Measurements from ENCODE around the gene ISM1.

ISM1 gene

GRCh38 chr20:13283869-13284829, 63.1 kb downstream of the ISM1 start:
- DNase-seq (ENCODE audit: low read depth in 3 of 3), result no peak

GRCh38 chr20:13284830-13285229, 63.8 kb downstream of the ISM1 start:
- DNase-seq (ENCODE audit: low read depth in 3 of 3), result no peak

- DNase-seq (ENCODE audit: low read depth in 3 of 3), result no peak
These were observed 64.3 kb downstream of the ISM1 start for GRCh38 chr20:13285408-13285807.

- DNase-seq (ENCODE audit: low read depth in 3 of 3), result no peak
These were observed 65.0 kb downstream of the ISM1 start for GRCh38 chr20:13286052-13286451.

GRCh38 chr20:13286607-13287006, 65.5 kb downstream of the ISM1 start:
- no peak for DNase-seq (ENCODE audit: low read depth in 3 of 3)

GRCh38 chr20:13288357-13288756, 67.3 kb downstream of the ISM1 start:
- no peak for DNase-seq (ENCODE audit: low read depth in 3 of 3)

- DNase-seq (ENCODE audit: low read depth in 3 of 3), result no peak
These were observed 68.0 kb downstream of the ISM1 start for GRCh38 chr20:13289031-13289430.

GRCh38 chr20:13290724-13291123, 69.7 kb downstream of the ISM1 start:
- no peak for DNase-seq (ENCODE audit: low read depth in 3 of 3)

GRCh38 chr20:13291157-13291556, 70.1 kb downstream of the ISM1 start:
- DNase-seq (ENCODE audit: low read depth in 3 of 3), result no peak

GRCh38 chr20:13292201-13292885, 71.3 kb downstream of the ISM1 start:
- no peak for DNase-seq (ENCODE audit: low read depth in 3 of 3)

GRCh38 chr20:13294522-13294921, 73.4 kb downstream of the ISM1 start:
- no peak for DNase-seq (ENCODE audit: low read depth in 3 of 3)

GRCh38 chr20:13295637-13296036, 74.6 kb downstream of the ISM1 start:
- no peak for DNase-seq (ENCODE audit: low read depth in 3 of 3)

- DNase-seq (ENCODE audit: low read depth in 3 of 3), result no peak
These were observed 75.0 kb downstream of the ISM1 start for GRCh38 chr20:13296070-13296469.

GRCh38 chr20:13297147-13297899, 76.2 kb downstream of the ISM1 start:
- no peak for DNase-seq (ENCODE audit: low read depth in 3 of 3)

GRCh38 chr20:13298692-13299373, 77.8 kb downstream of the ISM1 start:
- no peak for DNase-seq (ENCODE audit: low read depth in 3 of 3)

GRCh38 chr20:13299401-13299800, 78.3 kb downstream of the ISM1 start:
- no peak for DNase-seq (ENCODE audit: low read depth in 3 of 3)

- DNase-seq (ENCODE audit: low read depth in 3 of 3), result no peak
These were observed 80.5 kb downstream of the ISM1 start for GRCh38 chr20:13301596-13301995.

GRCh38 chr20:13302647-13303450, 81.8 kb downstream of the ISM1 start:
- DNase-seq (ENCODE audit: low read depth in 3 of 3), result peak in 2 of 3 experiments; percentile 6 to 19

GRCh38 chr20:13305284-13305683, 84.2 kb downstream of the ISM1 start:
- DNase-seq (ENCODE audit: low read depth in 3 of 3), result no peak

GRCh38 chr20:13307562-13308163, 86.6 kb downstream of the ISM1 start:
- DNase-seq (ENCODE audit: low read depth in 3 of 3), result no peak

Data from stimulated activated CD4-positive, alpha-beta T cell treated with anti-CD3 and anti-CD28 coated beads, TNF-alpha, amount 100 ng/mL, for 4 hours (primary cell).